Activated T-helper 1 cell treated with Interleukin-2 at 50 U/mL for 16 hours (primary cell): ENCODE data around the gene ZNF497.
"Not testable (repeated sequence)": the region's sequence is repeated elsewhere in the genome, so short reads cannot be mapped to it uniquely, and the experiment has no call there.

Experiments used
- DNase-seq: peaks from one replicate; pipeline ENCODE4 v3.0.0-alpha.2; 2020; ENCODE audit warnings: low read depth

The ZNF497 gene

GRCh38 chr19:58362272-58362994 is at the start of gene ZNF497:
TSS of gene ZNF497 (minus strand) at chr19:58362751. CDS start at chr19:58357635, 5,116 bp downstream.
- DNase-seq = peak; percentile 95

- DNase-seq = no peak
Observed at GRCh38 chr19:58409010-58409790, 46.6 kb upstream of the ZNF497 start.

- peak; percentile 89 for DNase-seq
Observed at GRCh38 chr19:58408152-58409009, 45.8 kb upstream of the ZNF497 start, which contains the start of gene ZNF584. TSS of gene ZNF584 (plus strand) at chr19:58408649. CDS start at chr19:58409148, 499 bp downstream.

GRCh38 chr19:58407658-58408151 is 45.2 kb upstream of the ZNF497 start:
- DNase-seq = no peak

- DNase-seq = no peak
Observed at GRCh38 chr19:58406818-58407657, 44.5 kb upstream of the ZNF497 start.

- not testable (repeated sequence) for DNase-seq
Observed at GRCh38 chr19:58403920-58404478, 41.4 kb upstream of the ZNF497 start.

GRCh38 chr19:58401840-58402421 is 39.4 kb upstream of the ZNF497 start:
- DNase-seq = no peak

GRCh38 chr19:58400916-58401839 is 38.6 kb upstream of the ZNF497 start:
- peak; percentile 97 for DNase-seq

- DNase-seq = no peak
Observed at GRCh38 chr19:58400316-58400915, 37.9 kb upstream of the ZNF497 start.

GRCh38 chr19:58399903-58400302 is 37.4 kb upstream of the ZNF497 start:
- no peak for DNase-seq

- DNase-seq = no peak
Observed at GRCh38 chr19:58398545-58398944, 36.0 kb upstream of the ZNF497 start.

- no peak for DNase-seq
Observed at GRCh38 chr19:58398087-58398486, 35.5 kb upstream of the ZNF497 start.

GRCh38 chr19:58397533-58398037 is 35.0 kb upstream of the ZNF497 start:
- no peak for DNase-seq

- DNase-seq = no peak
Observed at GRCh38 chr19:58396691-58397532, 34.4 kb upstream of the ZNF497 start.

GRCh38 chr19:58395979-58396627 is 33.6 kb upstream of the ZNF497 start:
- DNase-seq = no peak

GRCh38 chr19:58395220-58395978 is 32.8 kb upstream of the ZNF497 start, which contains the start of gene RNF225:
TSS of gene RNF225 (plus strand) at chr19:58395656. CDS start at chr19:58396090, 434 bp downstream.
- DNase-seq = no peak
